Left colon (tissue), 2 donors: Measurements from ENCODE around the gene SEPTIN1. TPM values are rescaled to one million over a fixed set of nuclear protein-coding genes. Genes with fewer than 3 reads are reported as not detected.
A peak's percentile ranks its signal among the peaks of the same experiment; 100 is the strongest.
"Not testable (repeated sequence)": the region's sequence is repeated elsewhere in the genome, so short reads cannot be mapped to it uniquely, and the experiment has no call there.

ENCODE experiments used
- ATAC-seq: fragments of 200-7000 bp; cut with Tn5 transposase; one replicate; pipeline ENCODE4 v1.9.1; 2020; ENCODE audit warnings: mild to moderate bottlenecking, moderate library complexity
- DNase-seq, 2 donors: peaks; one replicate each; pipeline ENCODE4 v3.0.0-alpha.2; 2020
- intact Hi-C, 2 donors: fragments of 100-400 bp; cut with DNase I in 1 of 2; cut with micrococcal nuclease in 1 of 2; formaldehyde crosslinking; loops; one replicate each; pipeline versions ENCODE4 v1.11.2 to v1.14.0; 2022; cut with DNase I, micrococcal nuclease
- total RNA-seq, 2 donors: library from RNA; stranded (reverse); fragmentation: NEBNext Ultra II Directional; extraction: Animal tissue kit (Norgen Biotek cat#: 25700); gene quantifications; one replicate each; pipeline ENCODE4 v1.2.1, GENCODE V29; 2021
- donor health status: DM: no; HTN: no; CAD: no.
- donor health status: DM: yes; HTN: yes; CAD: no.

Gene SEPTIN1
- total RNA-seq, 2 donors from 2014 or later = 3.6 to 5.7 TPM

- ATAC-seq = no peak
- intact Hi-C loops = no loop called here
- no peak for DNase-seq
Observed at GRCh38 chr16:30407804-30408534, 25.6 kb upstream of the SEPTIN1 start.

GRCh38 chr16:30407102-30407803 lies 24.9 kb upstream of the SEPTIN1 start, which contains the start of gene ZNF771:
Gene ZNF771 (plus strand): TSS chr16:30407606. CDS start chr16:30408054, 448 bp downstream.
- DNase-seq (peak; percentile 94 to 99), ATAC-seq (peak; percentile 95)

DNA sequence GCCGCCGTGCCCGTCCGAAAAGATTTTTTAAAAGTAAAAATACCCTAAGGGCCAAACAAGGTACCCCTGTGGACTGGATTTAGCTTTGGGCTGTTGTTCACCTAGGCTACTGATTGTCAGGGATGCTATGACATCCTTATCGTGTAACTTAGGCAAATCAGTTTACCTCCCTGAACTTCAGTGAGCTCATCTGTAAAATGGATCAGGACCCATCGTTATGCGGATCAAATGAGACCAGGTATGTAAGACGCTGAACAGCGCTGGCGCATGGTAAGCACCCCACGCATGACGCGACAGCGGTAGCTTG lies 24.4 kb upstream of the SEPTIN1 start:
- no peak for DNase-seq
- intact Hi-C loops = no loop called here
- ATAC-seq = no peak

More at GRCh38 chr16:30407102-30407803, 24.9 kb upstream of the SEPTIN1 start, which contains the start of gene ZNF771:
- intact Hi-C loops = no loop called here

GRCh38 chr16:30401768-30402425 lies 19.5 kb upstream of the SEPTIN1 start:
- intact Hi-C loops = no loop called here
- peak; percentile 47 for ATAC-seq
- DNase-seq = no peak

DNA sequence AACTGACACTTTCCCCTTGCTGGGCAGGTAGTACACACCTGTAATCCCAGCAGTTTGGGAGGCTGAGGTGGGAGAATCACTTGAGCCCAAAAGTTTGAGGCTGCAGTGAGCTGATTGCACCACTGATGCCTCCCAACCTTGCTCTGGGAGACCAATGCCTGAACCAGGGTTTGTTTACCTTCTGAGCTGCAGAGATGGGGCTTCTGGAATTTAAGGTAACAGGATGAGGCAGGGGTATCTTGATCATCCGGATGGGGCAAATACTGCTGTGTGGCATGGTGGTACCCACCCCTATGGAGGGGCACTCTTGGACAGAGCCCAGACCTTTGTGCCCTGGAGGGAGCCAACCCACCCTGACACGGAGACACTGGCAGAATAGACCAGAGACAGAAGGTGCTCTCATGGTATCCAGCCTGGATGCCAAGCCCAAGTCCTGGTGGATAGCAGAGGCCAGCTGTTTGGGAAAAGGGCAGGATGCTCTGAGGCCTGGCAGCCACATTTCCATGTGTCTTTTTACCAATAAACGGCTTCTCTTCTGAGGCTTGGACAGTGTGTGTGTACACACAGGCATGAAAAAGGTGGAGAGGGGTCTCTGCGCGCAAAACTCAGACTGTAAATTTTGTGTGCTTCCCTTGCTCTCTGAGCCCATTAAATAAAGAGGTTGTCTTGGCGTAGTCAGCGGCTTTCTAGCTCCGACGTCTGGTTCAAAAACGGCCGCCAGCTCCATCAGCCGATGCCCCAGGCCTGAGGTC lies 17.2 kb upstream of the SEPTIN1 start:
- DNase-seq = no peak
- intact Hi-C loops = no loop called here
- ATAC-seq = no peak

DNA sequence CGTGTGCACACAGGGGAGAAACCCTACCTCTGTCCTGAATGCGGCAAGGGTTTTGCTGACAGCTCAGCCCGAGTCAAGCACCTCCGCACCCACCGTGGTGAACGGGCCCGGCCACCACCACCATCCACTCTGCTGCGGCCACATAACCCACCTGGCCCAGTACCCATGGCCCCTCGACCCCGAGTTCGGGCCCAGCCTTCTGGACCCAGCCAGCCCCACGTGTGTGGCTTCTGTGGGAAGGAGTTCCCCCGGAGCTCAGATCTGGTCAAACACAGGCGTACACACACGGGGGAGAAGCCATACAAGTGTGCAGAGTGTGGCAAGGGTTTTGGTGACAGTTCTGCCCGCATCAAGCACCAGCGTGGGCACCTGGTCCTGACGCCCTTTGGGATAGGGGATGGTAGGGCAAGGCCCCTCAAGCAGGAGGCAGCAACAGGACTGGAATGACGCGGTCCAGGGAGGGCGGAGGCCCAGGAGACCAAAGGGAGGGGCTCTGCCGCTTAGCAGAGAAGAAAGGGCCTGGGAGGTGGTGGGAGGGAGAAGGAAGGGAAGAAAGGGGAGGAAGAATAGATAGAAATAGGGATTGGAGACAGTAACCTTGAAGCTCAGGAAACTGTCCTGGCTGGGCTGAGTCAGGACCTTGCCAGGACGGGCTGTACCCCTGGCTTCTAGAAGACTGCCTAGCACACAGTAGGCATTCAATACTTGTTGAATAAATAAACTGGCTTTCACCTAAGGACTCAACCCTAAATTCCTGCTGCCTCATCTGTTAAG lies 16.5 kb upstream of the SEPTIN1 start:
- intact Hi-C loops = no loop called here
- ATAC-seq (no peak), DNase-seq (no peak)

GRCh38 chr16:30397776-30398660 lies 15.7 kb upstream of the SEPTIN1 start:
- no peak for DNase-seq
- no peak for ATAC-seq
- intact Hi-C loops = no loop called here

DNA sequence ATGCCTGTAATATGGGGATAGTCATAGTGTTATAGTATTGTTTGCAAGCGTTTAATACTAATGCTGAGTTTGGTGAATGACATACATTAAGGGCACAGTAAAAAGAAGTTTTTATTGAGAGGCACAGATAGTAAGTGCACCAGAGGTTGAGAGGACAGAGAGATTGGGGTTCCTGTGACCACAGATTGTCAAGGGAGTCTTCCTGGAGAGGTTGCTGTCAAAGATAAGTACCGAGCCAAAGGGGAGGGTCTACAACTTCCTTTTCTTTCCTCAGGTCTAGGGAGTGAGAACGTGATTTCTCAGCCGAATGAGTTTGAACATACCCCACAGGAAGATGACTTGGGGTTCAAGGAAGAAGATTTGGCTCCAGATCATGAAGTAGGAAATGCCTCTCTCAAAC lies 14.7 kb upstream of the SEPTIN1 start:
- DNase-seq (no peak), ATAC-seq (no peak)
- intact Hi-C loops = no loop called here

DNA sequence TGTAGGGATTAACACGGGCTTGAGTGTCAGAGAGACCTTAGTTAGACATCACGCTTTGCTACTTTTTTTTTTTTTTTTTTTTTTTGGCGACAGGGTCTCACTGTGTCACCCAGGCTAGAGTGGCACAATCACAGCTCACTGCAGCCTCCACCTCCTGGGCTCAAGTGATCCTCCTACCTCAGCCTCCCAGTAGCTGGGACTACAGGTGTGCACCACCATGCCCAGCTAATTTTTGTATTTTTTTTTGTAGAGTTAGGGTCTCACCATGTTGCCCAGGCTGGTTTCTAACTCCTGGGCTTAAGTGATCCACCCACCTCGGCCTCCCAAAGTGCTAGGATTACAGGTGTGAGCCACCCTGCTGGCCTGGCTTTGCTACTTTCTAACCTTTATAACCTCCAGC lies 14.3 kb upstream of the SEPTIN1 start:
- ATAC-seq, intact Hi-C loops, DNase-seq: not testable (repeated sequence)

GRCh38 chr16:30395992-30396585 lies 13.7 kb upstream of the SEPTIN1 start:
- intact Hi-C loops = no loop called here
- DNase-seq (no peak), ATAC-seq (no peak)

DNA sequence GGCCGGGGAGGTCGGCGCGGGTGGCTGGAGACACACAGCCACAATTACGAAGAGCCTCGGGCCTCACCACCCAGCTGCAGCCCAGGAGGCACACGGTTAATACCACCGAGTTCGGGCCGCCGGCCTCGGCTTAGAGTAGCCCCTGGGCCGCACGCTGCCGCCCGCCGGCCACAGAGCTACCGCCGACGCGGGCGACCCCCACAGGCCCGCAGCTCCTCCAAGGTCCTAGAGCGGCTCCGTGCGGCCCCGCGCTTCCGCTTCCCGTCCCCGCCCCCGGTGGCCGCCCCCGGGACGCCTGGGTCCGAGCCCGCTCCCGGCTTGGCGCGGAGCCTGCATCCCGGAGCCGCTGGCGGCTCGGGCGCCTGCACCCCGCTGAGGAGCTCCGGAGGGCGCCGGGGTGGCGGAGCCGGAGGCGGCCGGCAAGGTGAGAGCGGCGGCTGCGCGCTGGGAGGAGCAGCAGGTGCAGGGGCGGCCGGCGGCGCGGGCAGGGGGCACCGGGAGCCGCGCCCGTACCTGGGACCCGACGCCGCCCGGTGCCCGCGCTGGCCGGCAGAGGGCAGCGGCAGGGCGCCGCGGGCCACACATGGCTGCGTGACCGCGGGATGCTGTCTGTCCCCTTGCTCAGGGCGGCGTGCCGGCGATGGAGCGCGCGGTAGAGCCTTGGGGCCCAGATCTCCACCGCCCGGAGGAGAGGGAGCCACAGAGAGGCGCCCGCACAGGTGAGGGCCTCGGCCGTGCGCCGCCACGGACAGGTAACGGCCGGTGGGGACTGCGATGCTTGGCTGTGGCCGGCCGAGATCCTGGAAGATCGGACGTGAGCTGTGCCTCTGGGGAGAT lies 13.0 kb upstream of the SEPTIN1 start, which contains the start of gene ZNF48:
ZNF48 (plus strand) TSS at position 266 of the 837 bp plus-strand sequence; CDS start at position 641, 375 bp downstream.
- peak; percentile 89 for ATAC-seq

DNA sequence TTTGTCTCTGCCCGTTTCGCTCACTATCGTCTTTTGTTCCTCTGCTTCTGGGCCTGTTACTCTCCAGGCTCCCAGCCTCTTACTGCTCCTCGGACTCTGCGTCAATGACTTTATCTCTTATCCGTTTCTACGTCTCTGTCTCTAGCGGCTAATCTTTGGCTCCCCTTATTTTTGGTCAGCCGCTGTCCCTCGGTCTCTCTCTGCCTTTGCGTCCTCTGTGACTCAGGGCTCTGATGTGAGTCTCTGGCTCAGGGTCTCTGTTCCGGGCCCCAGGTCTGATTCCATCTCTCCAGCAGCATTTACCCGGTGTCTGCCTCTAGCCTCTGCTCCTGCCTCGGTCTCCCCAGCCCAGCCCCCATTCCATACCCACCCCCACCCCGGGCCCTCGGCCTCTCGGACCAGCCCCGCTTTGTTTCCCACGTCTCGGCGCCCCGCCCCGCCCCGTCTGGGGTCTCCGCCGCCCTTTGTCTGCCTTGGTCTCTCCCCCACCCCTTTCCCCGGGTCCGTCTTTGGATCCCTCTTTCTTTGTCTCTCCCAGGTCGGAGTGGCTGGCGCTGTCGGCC lies 12.3 kb upstream of the SEPTIN1 start:
- DNase-seq = no peak
- intact Hi-C loops = no loop called here
- ATAC-seq = no peak

More for the DNA sequence above, 13.0 kb upstream of the SEPTIN1 start, which contains the start of gene ZNF48:
- DNase-seq = peak; percentile 87 to 91
- intact Hi-C loops = no loop called here

- intact Hi-C loops = no loop called here
- DNase-seq = no peak
- no peak for ATAC-seq
Observed at GRCh38 chr16:30383521-30383920, 1.2 kb upstream of the SEPTIN1 start.

DNA sequence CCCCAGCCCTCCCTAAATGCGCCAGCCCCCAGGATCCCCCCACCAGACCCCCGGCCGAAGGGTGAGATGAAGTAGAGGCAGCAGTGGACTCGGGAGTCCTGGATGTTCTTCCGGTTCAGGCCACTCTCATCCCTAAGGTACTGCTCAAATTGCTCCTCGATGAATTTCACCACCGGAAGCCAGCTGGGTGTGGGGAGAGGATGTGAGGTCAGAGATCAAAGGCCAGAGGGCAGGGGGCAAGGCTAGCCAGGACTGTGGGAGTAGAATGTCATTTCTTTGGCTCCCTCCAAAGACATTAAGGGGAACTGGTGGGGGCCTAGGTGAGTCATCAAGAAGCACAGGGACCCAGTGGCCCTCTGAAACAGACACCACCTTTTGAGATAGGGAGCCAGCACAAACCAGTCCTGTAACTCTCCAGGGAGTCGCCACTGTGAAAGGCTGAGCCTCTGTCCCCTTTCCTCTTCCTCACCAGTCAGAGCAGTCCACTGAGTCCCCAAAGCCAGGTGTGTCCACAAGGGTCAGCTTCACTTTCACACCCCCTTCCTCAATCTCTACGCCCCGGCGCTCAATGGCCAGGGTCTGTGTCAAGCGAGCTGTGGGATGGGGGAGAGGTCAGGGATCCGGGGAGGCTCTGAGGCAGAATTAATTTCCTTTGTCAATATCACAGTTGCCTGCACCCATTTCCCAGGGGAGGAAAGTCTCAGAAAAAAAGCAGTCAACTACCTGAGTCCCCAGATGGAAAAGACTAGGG lies 895 bp downstream of the SEPTIN1 start:
- intact Hi-C loops = no loop called here
- DNase-seq (no peak), ATAC-seq (no peak)

DNA sequence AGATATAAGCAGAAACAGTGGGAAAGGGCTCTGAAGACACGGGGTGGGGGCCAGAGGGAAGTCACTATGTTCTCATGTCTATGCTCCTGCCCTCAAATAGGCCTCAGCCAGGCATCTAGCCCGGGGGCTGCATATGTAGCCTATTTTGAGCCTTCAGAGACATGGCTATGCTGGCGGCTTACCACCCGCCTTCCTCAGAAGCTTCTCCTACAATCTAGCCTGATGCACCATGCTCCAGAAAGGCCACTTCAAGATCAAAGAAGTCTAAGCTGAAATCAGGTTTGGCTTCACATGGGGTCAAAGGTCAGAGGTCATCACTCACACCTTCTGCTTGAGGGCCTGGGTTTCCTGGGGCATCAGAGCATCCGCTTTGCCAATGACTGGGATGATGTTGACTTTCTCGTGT lies 1.6 kb downstream of the SEPTIN1 start:
- DNase-seq (no peak), ATAC-seq (no peak)
- intact Hi-C loops = no loop called here
